Esophagus muscularis mucosa (tissue), 4 donors: ENCODE results near the gene SHC2. TPM values are rescaled to one million over a fixed set of nuclear protein-coding genes. Genes with fewer than 3 reads are reported as not detected.
"Not testable (repeated sequence)": the region's sequence is repeated elsewhere in the genome, so short reads cannot be mapped to it uniquely, and the experiment has no call there.

Experiments
- DNase-seq: peaks from one replicate; pipeline ENCODE4 v3.0.0-alpha.2; 2017; ENCODE audit errors: extremely low spot score
- H3K27ac ChIP-seq, 4 donors: fragments of 200-600 bp; sonication (generic); replicated peaks in 1 of 4; 1 replicate in 3 of 4; 2 replicates in 1 of 4; pipeline ENCODE4 v1.5.1; 2016 to 2019; ENCODE audit warnings: mild to moderate bottlenecking in 1 of 4
- H3K27me3 ChIP-seq, 4 donors: fragments of 200-600 bp; sonication (generic); one replicate each; pipeline versions ENCODE4 v1.5.1 to v1.6.0; 2016 to 2019
- H3K36me3 ChIP-seq, 4 donors: fragments of 200-600 bp; sonication (generic); one replicate each; pipeline ENCODE4 v1.5.1; 2016 to 2019
- H3K4me1 ChIP-seq, 4 donors: fragments of 200-600 bp; sonication (generic); one replicate each; pipeline ENCODE4 v1.5.1; 2016 to 2019
- H3K4me3 ChIP-seq, 4 donors: fragments of 200-600 bp; sonication (generic); 1 replicate in 2 of 4; 2 replicates in 2 of 4; pipeline ENCODE4 v1.5.1; 2016 to 2019; ENCODE audit warnings: mild to moderate bottlenecking in 4 of 4, moderate library complexity in 1 of 4
- H3K9me3 ChIP-seq, 4 donors: fragments of 200-600 bp; sonication (generic); 1 replicate in 3 of 4; 2 replicates in 1 of 4; pipeline ENCODE4 v1.5.1; 2016 to 2019
- CTCF ChIP-seq, 3 experiments: fragments of 200-600 bp in 2 of 3; fragments of 450-650 bp in 1 of 3; sonication (generic) in 2 of 3; IDR thresholded peaks; one replicate each; pipeline ENCODE4 v1.5.1; 2017 to 2019; ENCODE audit warnings: antibody characterized with exemption in 3 of 3, mild to moderate bottlenecking in 2 of 3, moderate library complexity in 1 of 3
- EP300 ChIP-seq: sonication (generic); formaldehyde crosslinking; IDR thresholded peaks from one replicate; pipeline ENCODE4 v1.6.1; 2017; ENCODE audit warnings: antibody characterized with exemption
- POLR2A ChIP-seq: fragments of 450-650 bp; IDR thresholded peaks from one replicate; pipeline ENCODE4 v1.6.1; 2017; ENCODE audit warnings: antibody characterized with exemption, moderate library complexity, mild to moderate bottlenecking, low read depth
- POLR2AphosphoS5 ChIP-seq, 2 donors: sonication (generic); formaldehyde crosslinking; IDR thresholded peaks; one replicate each; pipeline ENCODE4 v1.6.1; 2017; ENCODE audit warnings: antibody characterized with exemption in 2 of 2
- WGBS: methylation state at CpG from one replicate; pipeline ENCODE4 v1.1.5; 2018; 5-methylcytosine and 5-hydroxymethylcytosine counted together
- intact Hi-C: fragments of 100-400 bp; cut with DNase I; formaldehyde crosslinking; loops from one replicate; pipeline ENCODE4 v1.15.1; 2023
- total RNA-seq, 4 donors: library from RNA; depleted of rRNA; stranded (reverse); fragments of >200 nt; gene quantifications; one replicate each; pipeline versions ENCODE4 v1.1.0 to v1.2.1, GENCODE V29; 2016

SHC2 gene
- total RNA-seq, 4 donors from 2014 or later, result 11.2 to 35.6 (median 18.7) TPM

- Histone ChIP-seq H3K36me3 (no peaks in the 10 kb centered on the region), H3K4me1 (peaks cover 3 to 25% (median 20%) of the 10 kb centered on the region in 4 donors), H3K27ac (no peak overlapping the region), H3K9me3 (no peaks in the 10 kb centered on the region), H3K4me3 (no peak overlapping the region), H3K27me3 (peaks cover 0 to 36% (median 0%) of the 10 kb centered on the region in 4 donors)
- intact Hi-C loops, result loop anchor here (10.0 kb wide), 1 partner anchor 99 kb away; no protein-coding TSS in a partner anchor
- no peak for DNase-seq
- TF ChIP-seq POLR2AphosphoS5 (IDR thresholded peaks at IDR 0.05) (no peak), CTCF (IDR thresholded peaks at IDR 0.05) (no peak), EP300 (no peak), POLR2A (no peak)
- 58% methylated on average over 15 of the region's 21 CpGs for WGBS
Measured at GRCh38 chr19:483332-484072, 22.7 kb upstream of the SHC2 start.

- Histone ChIP-seq H3K9me3 (no peaks in the 10 kb centered on the region), H3K4me3 (no peak overlapping the region), H3K27ac (no peak overlapping the region), H3K27me3 (peaks cover 0 to 36% (median 0%) of the 10 kb centered on the region in 4 donors), H3K36me3 (no peaks in the 10 kb centered on the region), H3K4me1 (peaks cover 3 to 17% (median 13%) of the 10 kb centered on the region in 4 donors)
- no peak for DNase-seq
- intact Hi-C loops, result loop anchor here (10.0 kb wide), 1 partner anchor 98 kb away; no protein-coding TSS in a partner anchor
- TF ChIP-seq POLR2A (no peak), EP300 (no peak), CTCF (IDR thresholded peaks at IDR 0.05) (no peak), POLR2AphosphoS5 (IDR thresholded peaks at IDR 0.05) (no peak)
- 58% methylated on average over 18 of the region's 20 CpGs for WGBS
Measured at GRCh38 chr19:482186-483041, 21.6 kb upstream of the SHC2 start.

- H3K9me3 ChIP-seq, H3K4me3 ChIP-seq, H3K27ac ChIP-seq, H3K36me3 ChIP-seq, DNase-seq: not testable (repeated sequence)
- Histone ChIP-seq H3K27me3 (peaks cover 0 to 25% (median 0%) of the 10 kb centered on the region in 4 donors), H3K4me1 (peaks cover 3 to 13% (median 10%) of the 10 kb centered on the region in 4 donors)
- intact Hi-C loops, result loop anchor here (10.0 kb wide), 1 partner anchor 96 kb away; no protein-coding TSS in a partner anchor
- WGBS, result 93% methylated on average over 3 of the region's 3 CpGs
Measured at GRCh38 chr19:481100-481499, 20.3 kb upstream of the SHC2 start.

- intact Hi-C loops, result loop anchor here (10.0 kb wide), 1 partner anchor 95 kb away; no protein-coding TSS in a partner anchor
- Histone ChIP-seq H3K27ac (peak overlapping the region in 3 of 4 donors; percentile 10 to 62 (median 51)), H3K4me3 (peak overlapping the region; percentile 27 to 41 (median 35)), H3K27me3 (peaks cover 0 to 17% (median 0%) of the 10 kb centered on the region in 4 donors), H3K9me3 (no peaks in the 10 kb centered on the region), H3K4me1 (peaks cover 0 to 7% (median 4%) of the 10 kb centered on the region in 4 donors), H3K36me3 (no peaks in the 10 kb centered on the region)
- DNase-seq, result no peak
- 37% methylated on average over 36 of the region's 36 CpGs for WGBS
- TF ChIP-seq POLR2AphosphoS5 (IDR thresholded peaks at IDR 0.05) (peak; percentile 53 to 54), POLR2A (no peak), EP300 (peak; percentile 28), CTCF (IDR thresholded peaks at IDR 0.05) (peak; percentile 48 to 67 (median 55))
Measured at GRCh38 chr19:480016-480855, 19.4 kb upstream of the SHC2 start.
